Dedifferentiated amniotic fluid mesenchymal stem cell (primary cell): ENCODE measurements around the gene RAD51B.
"Not testable (repeated sequence)": the region's sequence is repeated elsewhere in the genome, so short reads cannot be mapped to it uniquely, and the experiment has no call there.

ENCODE experiments used
- DNase-seq: peaks from one replicate; pipeline ENCODE4 v3.0.0-alpha.2; 2016; ENCODE audit errors: extremely low spot score

Gene RAD51B

DNA sequence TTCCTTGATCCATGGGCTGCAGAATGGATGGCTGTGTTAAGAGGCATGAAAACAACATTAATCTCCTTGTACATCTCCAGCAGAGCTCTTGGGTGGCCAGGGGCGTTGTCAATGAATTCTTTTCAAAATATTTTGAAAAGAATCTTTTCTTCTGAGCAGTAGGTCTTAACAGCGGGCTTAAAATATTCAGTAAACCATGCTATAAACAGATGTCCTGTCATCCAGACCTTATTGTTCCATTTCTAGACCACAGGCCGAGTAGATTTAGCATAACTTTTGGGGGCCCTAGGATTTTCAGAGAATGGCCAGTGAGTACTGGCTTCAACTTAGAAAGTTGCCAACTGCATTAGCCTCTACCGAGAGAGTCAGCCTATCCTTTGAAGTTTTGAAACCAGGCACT lies 130.2 kb downstream of the RAD51B start:
- no peak for DNase-seq

DNA sequence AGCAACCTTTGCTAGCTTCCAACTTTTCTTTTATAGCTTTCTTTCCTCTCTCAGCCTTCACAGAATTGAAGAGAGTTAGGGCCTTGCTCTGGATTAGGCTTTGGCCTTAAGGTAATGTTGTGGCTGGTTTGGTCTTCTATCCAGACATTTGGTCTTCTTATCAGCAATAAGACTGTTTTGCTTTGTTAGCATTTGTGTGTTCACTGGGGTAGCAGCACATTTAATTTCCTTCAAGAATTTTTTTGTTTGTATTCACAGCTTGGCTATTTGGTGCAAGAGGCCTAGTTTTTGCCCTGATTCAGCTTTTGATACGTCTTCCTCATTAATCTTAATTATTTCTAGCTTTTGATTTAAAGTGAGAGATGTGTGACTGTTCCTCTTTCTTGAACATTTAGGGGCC lies 130.8 kb downstream of the RAD51B start:
- no peak for DNase-seq

DNA sequence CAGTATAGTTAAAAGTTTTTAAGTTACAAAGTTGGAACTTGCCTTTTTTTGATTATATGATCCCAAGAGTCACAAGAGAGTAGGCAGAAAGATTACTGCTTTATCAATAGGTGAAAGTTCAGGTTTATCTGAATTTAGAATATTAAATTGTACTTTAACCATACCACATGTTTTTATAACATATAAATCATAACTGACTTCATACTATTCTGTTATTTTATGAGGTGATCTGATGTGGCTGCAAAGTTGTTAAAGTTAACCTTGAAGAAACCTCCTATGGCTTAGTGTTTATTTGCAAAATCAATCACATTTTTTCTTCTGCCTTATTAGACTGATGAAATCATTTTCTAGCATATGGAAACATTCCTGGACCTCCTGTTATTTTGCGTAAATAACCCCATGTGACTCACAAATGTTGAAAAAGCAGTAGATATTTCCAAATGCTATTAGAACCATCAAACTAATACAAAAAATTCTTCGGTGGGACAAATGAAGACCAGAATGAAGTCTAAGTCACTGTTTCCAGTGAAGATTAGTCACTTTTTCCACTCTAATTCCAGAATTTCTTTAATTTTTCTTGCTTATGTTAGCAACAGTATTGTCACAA lies 132.1 kb downstream of the RAD51B start:
- DNase-seq, result no peak

DNA sequence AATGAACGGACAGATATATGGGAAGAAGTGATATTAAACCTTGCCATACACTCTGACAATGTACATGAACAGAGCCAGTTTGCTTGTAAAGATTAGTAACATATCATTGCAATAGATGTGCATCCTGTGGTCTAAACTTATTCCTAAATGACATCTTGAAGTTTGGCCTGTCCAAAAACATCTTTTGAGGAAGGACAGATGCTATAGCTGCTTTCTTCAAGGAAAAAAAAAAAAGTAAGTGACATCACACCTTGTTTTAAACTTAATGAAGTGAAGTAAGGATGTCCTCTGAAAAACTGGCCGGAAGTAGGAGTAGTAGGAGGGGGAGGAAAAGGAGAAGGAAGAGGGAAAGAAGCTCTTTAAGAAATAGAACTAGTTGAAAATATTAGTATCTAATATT lies 132.8 kb downstream of the RAD51B start:
- no peak for DNase-seq

DNA sequence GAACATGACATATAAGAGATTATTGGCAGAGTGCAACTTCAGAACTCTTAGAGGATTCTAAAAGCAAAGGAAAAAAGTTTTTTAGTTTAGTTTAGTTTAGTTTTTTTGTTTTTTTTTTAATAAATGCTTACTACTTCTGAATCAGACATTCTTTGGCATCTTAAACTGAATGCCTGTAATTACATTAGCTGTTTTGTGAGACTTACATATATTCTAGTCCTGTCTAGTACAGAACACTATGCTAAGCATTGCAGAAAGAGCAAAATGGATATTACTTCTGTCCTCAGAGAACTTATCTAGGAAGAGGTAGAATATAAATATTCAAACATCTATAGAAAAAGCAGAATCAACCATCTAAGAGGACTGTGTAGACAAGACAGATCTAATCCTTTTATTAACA lies 133.2 kb downstream of the RAD51B start:
- DNase-seq, result no peak

DNA sequence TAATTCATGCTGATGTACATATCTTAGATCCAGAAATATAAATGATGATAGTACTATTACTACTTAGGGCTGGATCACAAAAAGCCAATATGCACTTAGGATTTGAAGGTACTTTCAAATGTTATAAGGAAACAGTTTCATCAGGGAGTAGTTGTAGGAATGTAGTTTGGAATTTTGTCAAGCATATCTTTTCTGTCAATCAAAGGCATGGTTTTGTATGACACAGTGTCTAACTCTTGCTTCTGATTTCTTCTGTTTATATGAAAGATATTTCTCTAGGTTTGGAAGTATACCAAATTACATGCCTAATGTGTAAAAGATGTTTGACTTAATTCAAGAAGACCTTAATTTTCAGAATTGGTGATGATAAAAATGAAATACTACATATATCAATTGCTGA lies 135.7 kb downstream of the RAD51B start:
- DNase-seq, result peak; percentile 18

DNA sequence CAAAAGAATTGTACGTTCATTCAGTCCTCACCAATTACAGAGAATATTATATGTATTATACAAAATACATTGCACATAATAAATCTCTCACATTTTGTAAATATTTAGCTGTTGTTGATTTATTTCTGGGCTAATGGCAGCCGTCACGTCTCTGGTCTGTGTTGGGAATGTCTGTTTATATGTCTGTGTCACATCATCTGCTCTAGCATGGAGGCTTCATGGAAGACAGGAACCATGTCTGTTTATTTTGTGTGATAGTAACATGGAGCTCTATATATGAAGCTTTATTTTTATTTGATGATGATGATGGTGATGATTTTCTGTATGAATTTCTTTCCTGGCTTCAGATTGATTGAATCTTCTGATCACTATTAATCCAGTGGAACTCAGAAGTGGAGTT lies 138.4 kb downstream of the RAD51B start:
- DNase-seq, result no peak

DNA sequence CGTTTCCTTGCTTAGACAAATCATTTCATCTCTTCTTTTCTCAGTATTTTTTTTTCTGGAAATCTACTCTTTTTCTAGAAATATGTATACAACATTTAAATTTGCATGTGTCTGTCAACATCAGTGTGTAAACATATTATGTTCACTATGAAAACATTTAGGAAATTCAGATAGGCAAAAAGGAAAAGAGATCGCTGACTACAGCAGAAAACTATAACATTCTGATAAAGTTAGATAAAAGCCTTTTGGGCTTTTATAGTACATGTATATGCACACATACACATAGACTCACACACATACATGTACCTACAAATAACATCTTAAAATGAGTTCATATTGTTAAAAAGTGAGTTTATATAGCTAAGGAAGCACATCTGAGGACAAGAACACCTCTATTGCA lies 142.1 kb downstream of the RAD51B start:
- no peak for DNase-seq

DNA sequence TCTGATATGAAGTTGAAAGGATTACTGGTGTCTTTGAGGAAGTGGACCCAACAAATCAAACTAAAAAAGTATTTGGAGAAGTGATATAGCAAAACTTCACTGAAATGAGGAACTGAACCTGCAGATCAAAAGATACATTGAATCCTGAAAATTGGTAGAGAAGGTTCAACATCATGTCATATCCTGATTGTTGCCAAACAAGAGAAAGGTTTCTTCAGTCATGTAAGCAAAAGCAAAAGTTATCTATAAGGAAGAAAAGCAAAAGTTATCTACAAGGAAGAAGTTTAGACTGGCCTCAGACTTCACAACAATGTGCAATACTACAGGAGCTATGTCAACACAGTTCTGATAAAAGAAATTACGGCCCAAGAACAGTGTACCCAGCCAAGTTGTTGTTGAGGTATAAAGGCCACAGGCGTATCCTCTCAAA lies 142.7 kb downstream of the RAD51B start:
- DNase-seq, result no peak

DNA sequence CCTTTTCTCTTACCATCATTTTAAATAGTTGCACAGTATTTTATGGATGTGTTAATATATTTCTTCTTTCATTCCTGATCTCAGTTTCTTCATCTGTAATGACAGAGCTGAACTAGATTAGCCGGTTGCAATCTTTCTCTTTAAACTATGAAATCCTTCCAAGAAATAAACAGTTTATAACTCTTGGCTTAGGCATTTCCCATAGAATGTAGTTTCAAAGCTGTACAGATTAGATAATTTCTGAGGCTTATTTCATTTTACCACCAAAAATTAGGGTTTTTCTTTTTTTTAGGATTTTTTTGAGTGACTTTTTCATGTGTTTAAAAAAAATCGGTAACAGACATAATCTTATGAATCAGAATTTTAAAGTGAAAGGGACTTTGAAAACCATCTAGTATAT lies 144.0 kb downstream of the RAD51B start:
- no peak for DNase-seq

DNA sequence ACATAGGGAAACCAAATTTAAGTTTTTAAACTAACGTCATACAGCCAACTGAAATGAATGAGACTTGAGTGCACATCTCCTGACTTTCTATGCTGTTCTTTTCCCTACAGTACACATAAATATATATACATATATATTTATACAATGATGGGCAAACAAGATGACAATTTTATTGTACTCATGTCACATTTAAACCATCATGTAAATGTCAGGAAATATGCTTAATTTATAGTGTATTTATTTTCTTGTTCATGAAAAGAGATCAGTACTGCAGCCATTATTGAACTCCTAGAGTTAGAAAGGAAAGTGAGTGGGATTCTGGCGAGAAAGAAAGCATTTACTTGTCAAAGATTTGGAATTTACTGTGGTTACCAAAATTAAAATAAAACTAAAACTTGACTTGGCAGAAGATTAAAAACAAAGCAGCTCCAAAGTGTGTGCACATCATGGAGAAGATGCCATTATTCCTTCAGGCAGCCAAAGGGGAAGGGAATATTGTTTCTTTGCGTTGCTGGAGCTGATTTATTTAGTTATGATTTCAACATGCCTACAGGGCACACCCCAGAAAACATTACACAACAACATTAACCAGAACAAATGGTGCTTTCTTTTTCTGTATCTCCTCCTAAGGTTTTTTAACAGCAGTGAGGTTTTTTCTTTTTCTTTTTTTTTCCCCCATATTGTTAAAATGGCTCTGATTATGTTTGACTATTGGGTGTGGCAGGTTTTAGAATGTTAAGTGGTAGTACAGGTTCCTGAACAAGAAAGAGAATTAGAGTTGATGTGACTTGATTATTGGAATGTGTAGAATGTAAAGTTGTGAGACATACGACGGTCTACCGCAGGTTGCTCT lies 144.6 kb downstream of the RAD51B start:
- peak; percentile 63 for DNase-seq

DNA sequence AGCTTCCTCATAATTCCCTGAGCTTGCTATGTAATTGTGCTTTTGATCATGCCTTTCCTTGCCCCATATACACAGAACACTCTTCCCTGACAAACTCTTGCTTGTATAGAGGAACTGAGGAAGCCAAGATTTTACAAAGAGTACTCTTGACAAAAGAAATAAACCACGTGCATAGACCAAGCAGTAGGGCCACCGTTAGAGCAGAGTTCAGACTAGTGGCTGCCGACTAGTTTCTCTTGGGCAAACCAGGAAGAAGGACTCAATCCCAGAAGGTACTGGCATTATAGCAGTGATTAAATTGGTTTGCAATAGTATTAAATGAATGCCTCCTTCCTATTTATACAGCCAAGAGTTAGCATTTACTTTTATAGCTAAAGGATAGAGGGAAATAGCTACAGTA lies 146.1 kb downstream of the RAD51B start:
- DNase-seq, result no peak

DNA sequence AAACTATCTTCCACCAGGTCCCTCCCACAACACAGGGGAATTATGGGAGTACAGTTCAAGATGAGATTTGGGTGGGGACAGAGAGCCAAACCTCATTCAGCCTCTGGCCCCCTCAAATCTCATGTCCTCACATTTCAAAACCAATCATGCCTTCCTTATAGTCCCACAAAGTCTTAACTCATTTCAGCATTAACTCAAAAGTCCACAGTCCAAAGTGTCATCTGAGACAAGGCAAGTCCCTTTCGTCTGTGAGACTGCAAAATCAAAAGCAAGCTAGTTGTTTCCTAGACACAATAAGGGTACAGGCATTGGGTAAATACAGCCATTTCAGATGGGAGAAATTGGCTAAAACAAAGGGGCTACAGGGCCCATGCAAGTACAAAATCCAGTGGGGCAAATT lies 147.6 kb downstream of the RAD51B start:
- no peak for DNase-seq

DNA sequence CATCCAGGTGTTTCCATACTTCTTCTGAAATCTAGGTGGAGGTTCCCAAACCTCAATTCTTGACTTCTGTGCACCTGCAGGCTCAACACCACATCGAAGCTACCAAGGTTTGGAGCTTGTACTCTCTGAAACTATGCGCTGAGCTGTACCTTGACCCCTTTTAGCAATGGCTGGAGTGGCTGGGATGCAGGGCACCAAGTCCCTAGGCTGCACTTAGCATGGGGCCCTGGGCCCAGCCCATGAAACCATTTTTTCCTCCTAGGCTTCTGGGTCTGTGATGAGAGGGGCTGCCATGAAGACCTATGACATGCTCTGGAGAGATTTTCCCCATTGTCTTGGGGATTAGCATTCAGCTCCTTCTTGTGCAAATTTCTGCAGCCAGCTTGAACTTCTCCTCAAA lies 148.4 kb downstream of the RAD51B start:
- not testable (repeated sequence) for DNase-seq

DNA sequence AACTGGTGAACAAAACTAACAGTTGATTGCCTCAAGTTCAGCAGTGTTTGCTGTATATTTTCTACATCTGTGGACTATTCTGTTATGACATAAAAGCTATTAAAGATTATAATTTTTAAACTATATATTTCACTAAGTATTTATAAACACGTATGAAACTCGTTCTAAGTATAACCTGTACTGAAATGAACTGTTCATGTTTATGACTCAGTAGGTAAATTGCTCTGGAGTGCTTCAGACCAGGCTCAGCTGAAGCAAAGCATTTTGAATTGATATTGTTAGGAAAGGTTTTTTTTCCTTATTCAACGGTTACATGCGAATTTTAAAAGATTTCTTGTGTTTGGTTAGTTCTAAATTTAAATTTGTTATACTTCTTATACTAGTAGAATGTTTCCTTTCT lies 151.3 kb downstream of the RAD51B start:
- no peak for DNase-seq

DNA sequence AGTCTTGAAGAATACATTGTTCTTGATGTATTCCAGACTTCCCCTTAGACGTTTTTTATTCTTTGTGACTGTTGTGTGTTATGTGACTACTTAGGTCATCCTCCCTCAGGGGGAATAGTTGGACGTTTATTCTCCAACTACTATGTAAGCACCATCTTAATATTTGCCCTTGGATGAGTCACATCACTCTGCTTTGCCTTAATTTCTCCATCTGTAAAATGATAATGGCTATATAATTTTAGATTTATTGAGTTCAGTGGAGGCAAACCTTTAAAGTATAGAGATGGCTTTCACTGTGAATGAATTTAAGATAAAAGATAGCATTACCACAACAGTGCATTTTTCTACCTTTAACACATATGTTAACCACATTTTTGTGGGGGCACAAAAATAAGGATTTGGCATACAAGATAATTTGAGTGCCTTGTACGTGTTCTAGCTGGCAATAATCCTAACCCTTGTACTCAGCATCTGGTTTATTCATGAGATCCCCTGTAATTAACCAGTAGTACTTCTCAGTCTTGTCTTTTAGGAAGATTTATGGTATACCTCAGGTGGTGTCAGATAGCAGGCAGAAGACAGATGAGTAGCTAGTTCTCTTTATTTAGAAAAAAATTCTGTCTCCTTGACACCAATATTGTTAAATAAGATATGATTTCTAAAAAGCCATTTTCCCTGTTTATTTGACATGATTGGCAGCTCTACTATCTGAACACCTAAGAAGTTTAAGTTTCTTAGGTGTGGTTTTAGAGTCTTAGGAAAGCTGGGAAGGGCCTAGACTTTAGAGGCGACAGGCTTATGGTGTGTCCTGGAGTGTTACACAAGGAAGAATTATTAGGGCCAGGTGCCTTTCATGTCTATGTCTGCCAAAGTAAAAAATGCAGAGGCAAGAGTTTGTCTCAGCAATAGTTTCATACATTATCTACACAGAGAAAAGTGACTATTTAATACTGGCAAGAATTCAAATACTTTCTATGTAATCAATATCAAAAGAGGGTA lies 152.3 kb downstream of the RAD51B start:
- no peak for DNase-seq

DNA sequence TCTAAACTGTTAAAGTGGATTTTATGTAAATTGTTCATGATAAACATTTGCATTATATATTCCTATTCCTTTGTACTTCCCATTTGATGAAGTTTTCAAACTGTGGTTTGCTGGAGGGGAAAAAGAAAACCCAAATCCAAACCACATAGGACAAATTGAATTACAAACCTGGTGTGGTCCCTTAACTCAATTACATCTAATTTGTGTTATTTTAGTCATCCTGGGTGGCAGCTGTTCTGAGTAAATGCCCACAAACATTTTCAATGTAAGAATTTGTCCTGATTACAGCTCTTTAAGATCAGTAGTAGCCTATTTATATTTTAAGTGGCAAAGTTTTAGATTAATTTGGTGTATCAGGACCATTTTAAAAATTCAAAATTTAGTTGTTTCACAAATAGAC lies 153.9 kb downstream of the RAD51B start:
- no peak for DNase-seq

DNA sequence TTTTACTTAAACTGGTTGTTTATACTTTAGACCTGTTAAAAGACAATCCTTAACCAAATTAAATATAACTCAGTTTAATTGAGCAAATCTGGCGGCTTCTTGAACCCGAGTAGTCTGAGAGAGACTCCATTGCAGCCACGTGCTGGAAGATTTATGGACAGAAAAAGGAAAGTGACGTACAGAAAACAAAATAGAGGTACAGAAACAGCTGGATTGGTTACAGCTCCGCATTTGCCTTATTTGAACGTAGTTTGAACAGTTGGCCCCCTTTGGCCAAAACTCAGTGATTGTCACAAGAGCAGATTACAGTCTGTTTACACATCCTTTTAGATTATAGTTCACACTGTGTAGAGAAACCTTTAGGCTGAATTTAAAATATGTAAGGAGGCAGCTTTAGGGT lies 155.9 kb downstream of the RAD51B start:
- no peak for DNase-seq

DNA sequence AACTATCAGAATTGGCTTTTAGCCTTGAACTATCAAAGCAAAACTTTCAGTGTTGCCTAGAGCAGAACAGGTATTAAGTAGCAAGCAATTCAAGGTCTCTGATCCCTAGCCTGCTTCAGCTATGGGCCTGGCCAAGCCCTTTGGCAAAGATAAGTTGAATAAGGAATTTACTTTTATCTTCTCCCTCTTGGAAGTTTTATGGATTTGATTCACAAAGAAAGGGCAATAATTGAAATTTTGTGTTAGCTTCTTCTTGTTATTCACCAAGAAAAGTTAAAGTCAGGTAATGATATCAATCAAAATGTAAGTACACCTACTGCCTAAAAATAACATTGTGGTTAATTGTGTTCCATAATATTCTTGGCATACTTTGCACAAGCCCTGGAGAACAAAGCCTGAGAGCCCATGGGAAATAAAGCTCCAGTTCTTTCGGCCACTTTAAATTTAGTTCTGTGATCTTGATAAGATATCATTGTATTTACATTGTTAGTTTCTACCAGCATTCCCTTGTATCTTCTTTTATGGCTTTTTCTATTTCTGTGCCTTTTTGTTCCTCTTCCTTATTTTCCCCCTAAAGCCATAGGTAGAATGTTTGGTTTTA lies 158.0 kb downstream of the RAD51B start:
- no peak for DNase-seq

DNA sequence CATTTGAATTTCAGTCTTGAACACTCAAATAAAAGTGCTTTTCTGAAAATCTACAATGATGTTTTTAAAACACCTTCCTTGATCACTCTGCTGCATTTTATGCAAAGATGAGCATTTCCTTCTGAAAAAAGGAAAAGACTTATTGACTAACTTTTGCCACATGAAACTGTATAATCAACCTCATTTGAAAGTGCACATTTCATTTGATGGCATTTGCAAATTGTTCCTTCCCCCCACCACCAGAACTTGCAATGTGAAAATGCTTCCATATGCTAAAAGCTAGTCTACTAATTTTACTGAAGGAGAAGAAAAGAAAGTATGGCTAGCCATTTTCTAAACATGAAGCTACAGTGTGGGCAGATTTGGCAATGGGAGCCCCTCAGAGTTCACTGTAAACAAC lies 159.2 kb downstream of the RAD51B start:
- DNase-seq, result no peak

DNA sequence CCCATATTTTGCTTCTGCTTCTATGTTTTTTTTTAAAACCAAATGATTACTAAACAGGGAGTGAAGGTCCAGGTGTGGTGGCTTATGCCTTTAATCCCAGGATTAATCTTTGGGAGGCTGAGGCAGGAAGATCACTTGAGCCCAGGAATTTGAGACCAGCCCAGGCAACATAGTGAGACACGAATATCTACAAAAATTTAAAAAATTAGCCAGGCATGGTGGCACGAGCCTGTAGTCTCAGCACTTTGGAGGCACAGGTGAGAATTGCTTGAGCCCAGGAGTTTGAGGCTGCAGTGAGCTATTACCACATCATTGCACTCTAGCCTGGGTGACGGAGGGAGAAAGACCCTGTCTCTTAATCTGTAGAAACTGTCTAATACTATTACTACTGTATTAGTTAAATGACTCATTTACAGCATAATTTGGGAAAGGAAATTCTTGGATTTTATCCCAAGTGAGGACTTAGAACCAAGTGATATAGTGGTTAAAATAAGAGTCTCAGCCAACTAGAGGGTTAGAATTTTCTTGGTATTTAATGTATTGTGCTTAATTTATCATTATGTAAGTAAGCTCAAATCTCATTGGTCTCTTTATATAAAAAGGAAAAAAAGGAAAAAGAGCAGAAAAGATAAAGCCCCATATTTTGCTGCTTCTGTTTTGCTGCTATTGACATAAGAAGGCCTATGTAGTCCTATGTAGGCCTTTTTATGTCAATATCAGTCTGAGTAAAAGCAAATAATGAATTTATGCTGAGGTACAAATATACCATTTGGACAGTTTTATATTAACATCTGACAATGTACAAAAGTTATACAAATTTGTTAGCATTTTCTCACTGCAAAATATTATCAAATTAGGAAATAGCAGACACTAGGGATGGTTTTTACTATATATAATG lies 163.4 kb downstream of the RAD51B start:
- no peak for DNase-seq
